Stimulated activated CD8-positive, alpha-beta memory T cell treated with anti-CD3 and anti-CD28 coated beads, Interleukin-7, amount 100 ng/mL, for 4 hours (primary cell): ENCODE measurements around the gene CACFD1.
A peak's percentile ranks its signal among the peaks of the same experiment; 100 is the strongest.
"Not testable (repeated sequence)": the region's sequence is repeated elsewhere in the genome, so short reads cannot be mapped to it uniquely, and the experiment has no call there.

Experiments used
- DNase-seq, 2 donors: peaks; one replicate each; pipeline ENCODE4 v3.0.0-alpha.2; 2020; ENCODE audit warnings: low read depth in 2 of 2

CACFD1 gene

DNA sequence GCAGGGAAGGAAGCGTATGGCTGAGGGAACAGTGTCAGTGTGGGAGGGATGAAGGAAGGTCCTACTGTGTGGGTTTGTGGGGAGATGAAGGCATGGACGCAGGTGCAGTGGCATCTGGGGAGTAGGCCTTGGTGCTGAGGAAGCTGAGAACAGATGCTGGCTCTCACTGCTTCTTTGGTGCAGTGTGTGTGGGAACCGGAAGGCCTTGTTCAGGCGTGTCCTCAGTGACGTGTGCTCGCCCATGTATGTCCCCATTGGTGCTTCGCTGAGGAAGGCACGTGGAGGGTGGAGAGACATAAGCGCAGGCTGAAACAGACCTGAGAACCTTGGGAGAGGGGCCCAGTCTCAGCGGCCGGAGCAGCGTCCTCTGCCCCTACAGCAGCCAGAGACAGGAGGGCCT lies 18.9 kb upstream of the CACFD1 start:
- no peak for DNase-seq

DNA sequence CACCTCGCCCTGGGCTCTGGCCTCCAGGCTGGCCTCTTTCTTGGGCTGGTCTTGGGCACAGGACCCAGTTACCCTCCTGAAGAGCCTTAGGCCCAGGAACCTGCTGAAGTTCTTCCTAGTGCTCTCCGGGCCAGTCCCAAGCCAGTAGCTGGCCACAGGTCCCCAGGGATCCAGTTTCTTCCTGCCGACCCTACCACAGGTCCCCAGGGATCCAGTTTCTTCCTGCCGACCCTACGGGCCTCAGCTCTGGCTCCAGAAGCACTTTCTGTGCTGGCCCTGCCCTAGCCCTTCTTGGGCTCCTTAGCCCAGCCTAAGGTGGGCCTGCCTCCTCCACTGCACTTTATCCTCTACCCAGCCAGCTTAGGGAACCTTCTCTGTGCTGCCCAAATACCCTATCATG lies 18.2 kb upstream of the CACFD1 start:
- DNase-seq, result no peak

DNA sequence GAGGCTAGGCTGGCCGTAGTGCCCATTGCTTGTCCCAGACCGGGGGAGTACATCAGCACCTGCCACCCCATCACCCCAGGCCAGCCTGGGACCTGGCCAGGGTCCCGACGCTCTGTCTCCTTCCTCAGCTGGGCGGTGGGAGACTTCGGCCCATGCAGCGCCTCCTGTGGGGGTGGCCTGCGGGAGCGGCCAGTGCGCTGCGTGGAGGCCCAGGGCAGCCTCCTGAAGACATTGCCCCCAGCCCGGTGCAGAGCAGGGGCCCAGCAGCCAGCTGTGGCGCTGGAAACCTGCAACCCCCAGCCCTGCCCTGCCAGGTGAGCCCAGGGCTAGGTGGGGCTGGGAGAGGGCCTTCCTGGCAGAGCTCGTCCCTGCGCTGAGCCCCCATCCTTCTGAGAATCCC lies 16.5 kb upstream of the CACFD1 start:
- no peak for DNase-seq

- no peak for DNase-seq
Measured at GRCh38 chr9:133443982-133444381, 15.8 kb upstream of the CACFD1 start.

DNA sequence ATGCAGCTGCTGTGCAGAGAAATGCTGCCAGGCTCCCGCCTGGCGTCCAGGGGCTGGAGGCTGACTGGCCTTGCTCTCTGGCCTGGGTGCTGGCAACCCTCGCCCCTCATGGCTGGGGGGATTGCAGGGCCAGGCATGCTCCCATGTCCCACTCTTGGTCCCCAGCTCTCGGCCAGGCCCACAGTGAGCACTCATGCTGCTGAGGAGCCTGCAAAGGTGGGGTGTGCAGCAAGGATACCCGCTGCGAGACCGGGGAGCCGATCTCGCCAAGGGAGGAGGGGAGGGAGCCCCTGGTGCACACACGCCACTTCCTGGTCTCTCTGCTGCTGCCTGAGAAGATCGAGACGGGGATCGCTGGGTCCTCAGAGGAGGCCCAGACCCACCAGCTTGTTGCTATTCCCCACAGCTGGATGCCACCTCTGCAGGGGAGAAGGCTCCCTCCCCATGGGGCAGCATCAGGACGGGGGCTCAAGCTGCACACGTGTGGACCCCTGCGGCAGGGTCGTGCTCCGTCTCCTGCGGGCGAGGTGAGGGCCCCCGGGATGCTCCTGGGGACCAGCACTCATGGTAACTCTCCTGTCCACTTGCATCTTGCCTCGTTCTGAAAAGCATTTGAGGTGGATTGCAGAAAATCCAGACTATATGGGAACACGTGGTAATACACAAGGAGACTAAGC lies 14.3 kb upstream of the CACFD1 start:
- DNase-seq, result no peak

DNA sequence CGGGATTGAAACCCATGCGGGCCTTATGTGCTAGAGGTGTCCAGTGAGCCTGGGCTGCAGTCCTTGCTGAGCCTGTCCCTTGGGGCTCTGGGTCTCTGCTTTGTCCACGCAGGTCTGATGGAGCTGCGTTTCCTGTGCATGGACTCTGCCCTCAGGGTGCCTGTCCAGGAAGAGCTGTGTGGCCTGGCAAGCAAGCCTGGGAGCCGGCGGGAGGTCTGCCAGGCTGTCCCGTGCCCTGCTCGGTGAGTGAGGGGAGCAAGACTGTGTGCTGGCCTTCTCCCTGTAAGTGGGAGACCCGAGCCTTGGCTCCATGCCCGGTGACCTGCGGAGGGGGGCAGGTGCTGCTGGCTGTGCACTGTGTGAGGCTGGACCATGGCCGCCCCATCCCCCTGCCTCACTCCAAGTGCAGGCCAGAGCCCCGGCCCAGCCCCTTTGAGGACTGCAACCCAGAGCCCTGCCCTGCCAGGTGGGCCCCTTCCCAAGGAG lies 11.2 kb upstream of the CACFD1 start:
- no peak for DNase-seq

DNA sequence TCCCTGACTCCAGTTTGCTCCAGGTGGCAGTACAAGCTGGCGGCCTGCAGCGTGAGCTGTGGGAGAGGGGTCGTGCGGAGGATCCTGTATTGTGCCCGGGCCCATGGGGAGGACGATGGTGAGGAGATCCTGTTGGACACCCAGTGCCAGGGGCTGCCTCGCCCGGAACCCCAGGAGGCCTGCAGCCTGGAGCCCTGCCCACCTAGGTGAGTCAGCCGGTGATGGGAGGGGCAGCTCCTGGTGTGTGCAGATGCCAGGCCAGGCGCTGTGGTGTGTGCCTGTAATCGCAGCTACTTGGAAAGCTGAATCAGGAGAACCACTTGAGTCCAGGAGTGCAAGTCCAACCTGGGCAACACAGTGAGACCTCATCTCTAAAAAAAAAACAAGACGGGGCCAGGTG lies 10.0 kb upstream of the CACFD1 start:
- DNase-seq, result no peak

GRCh38 chr9:133451865-133452264 lies 7.9 kb upstream of the CACFD1 start:
- not testable (repeated sequence) for DNase-seq

GRCh38 chr9:133452562-133452961 lies 7.2 kb upstream of the CACFD1 start:
- DNase-seq, result no peak

DNA sequence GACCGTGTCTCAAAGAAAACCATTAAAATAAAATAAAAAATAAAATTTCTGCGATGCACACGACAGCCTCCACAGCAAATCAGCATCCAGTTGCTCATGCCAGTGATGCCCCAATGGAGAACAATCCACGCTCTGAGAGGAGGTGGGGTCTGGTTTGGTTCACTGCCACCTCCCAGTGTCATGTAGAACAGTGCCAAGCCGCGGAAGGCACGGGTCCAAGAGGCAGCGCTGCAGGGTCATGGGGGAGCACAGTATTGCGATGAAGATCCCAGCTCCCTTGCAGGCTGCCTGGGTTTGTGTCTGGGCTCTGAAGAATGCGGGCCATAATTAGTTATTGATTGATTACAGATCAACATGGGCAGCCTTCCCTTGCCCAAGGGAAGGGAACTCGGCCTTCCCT lies 6.1 kb upstream of the CACFD1 start:
- DNase-seq, result no peak

GRCh38 chr9:133454325-133454724 lies 5.5 kb upstream of the CACFD1 start:
- no peak for DNase-seq

GRCh38 chr9:133454943-133455673 lies 4.7 kb upstream of the CACFD1 start:
- no peak for DNase-seq

- DNase-seq, result no peak
Measured at GRCh38 chr9:133455936-133456335, 3.8 kb upstream of the CACFD1 start.

- DNase-seq, result no peak
Measured at GRCh38 chr9:133456409-133456808, 3.4 kb upstream of the CACFD1 start.

GRCh38 chr9:133457233-133457632 lies 2.5 kb upstream of the CACFD1 start:
- DNase-seq, result no peak

DNA sequence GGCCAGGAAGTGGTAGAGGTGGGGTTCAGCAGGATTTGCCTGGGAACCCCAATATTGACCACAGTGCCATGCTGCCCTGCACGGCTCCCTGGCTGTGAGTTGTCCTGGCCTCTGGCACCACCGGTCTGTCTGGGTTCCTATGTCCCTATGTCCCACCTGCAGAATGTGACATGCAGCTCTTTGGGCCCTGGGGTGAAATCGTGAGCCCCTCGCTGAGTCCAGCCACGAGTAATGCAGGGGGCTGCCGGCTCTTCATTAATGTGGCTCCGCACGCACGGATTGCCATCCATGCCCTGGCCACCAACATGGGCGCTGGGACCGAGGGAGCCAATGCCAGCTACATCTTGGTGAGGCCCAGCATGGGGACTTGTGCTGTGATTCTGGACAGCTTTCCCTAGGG lies 2.0 kb upstream of the CACFD1 start:
- no peak for DNase-seq

DNA sequence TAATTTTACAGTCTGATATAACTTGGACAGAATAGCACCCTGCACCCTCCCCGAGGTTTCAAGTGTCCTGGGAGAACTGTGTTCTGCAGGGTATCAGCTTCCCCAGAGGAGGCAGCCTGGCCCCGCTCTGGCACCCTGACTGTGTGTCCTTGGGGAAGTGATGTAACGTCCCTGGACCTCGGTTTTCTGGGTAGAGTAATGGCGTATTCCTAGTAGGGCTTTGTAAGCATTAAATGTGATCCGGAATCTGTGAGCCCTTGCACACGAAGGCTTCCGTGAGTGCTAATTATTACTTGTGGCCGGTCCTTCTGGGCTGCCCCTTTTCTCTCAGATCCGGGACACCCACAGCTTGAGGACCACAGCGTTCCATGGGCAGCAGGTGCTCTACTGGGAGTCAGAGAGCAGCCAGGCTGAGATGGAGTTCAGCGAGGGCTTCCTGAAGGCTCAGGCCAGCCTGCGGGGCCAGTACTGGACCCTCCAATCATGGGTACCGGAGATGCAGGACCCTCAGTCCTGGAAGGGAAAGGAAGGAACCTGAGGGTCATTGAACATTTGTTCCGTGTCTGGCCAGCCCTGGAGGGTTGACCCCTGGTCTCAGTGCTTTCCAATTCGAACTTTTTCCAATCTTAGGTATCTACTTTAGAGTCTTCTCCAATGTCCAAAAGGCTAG lies 1.0 kb upstream of the CACFD1 start:
- DNase-seq, result no peak

DNA sequence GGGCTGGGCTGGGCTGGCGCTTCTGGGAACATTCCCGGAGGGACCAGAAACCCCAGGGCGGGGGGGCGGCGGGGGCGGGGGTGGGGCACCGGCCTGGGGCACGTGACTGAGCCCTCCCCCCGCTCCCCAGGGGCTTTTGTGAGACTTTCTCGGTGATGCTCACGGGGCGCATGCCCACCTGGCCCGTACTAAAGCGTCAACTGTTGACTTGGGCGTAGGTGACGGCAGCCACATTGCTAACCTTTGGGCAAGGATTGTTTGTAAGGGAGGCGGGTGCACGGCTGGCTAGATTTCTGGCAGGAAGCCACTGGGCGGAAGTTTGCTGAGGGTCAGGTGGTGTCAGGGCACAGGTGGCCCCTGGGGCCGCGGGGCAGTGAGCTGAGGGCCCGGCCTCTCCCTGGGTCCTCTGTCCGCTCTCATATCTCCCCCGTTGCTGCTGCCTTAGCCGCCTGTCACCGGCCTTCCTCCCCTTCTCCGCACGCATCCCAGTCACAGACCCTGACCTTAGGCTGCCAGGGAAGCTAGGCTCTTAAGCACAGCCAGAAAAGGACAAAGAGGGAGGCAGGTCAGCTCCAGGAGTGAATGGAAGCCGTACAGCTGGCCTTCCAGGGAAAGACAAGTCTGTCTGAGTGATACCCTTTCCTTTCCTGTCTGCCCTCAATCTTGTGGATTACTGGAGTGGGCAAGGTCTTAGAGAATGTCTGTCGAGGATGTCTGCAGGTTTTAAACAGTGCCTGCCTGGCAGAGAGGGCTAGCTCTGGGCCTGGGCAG lies 812 bp downstream of the CACFD1 start:
- DNase-seq, result peak; percentile 12 to 45

- no peak for DNase-seq
Measured at GRCh38 chr9:133461975-133462374, 2.2 kb downstream of the CACFD1 start.

DNA sequence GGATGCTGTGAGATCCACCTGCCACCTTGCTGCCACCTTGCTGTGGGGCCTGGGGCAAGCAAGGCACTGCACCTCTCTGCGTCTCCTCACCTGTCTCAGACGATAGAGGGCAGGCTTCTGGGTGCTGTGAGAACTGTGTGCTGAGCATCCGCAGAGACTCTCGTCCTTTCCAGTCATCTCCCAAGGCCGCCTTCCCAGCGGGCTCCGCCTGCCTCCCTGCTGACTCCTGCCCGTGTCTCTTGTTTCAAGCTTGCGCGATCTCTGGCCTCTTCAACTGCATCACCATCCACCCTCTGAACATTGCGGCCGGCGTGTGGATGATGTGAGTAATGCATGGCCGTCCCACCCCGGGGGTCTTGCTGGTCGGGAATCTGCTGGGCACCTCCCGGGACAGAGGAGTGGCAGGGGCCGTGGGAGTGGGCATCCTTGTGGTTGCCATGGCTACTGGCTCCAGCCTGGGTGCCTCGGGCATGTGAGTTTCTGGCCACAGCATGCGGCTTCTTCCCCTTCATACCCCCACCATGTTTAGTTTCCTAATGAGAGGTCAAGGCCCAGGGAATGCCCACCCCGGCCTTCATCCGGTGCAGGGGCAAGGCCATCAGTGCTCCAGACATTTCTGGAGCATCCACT lies 3.6 kb downstream of the CACFD1 start:
- no peak for DNase-seq

DNA sequence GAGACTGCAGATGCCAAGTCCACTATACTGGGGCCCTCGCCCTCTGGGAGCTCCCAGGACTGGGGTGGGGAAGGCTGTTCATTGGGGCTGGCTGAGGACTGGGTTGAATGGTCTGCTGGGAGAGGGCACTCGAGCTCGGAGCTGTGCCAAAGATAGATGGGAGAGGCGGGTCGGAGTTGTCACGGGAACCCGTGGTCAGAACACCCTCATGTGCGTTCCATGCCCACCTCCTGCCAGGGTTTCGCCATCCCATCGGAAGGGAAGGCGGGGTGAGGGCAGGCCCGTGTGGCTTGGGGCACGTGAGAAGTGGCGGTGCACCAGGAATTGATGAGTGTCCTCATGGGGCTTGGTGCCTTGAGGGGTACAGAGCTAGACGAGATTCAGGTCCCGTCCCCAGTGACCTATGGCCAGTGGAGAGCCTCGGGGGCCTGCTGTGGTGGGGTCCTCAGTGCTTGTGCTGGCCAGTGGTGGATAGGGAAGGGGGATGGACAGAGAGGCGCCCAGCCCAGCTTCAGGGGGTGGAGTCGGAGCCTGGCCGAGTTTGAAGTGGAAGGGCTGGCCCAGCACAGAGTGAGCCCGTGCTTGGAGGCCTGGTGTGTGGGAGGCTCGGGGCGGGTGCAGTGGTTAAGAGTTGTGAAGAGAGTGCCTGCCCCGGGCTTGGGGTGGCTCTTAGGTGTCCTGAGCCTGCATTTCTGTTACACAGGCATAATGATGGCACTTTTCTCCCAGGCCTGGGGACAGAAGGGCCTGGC lies 4.3 kb downstream of the CACFD1 start:
- no peak for DNase-seq
